Effector memory CD8-positive, alpha-beta T cell (primary cell): Measurements from ENCODE around the gene KCNT1.
A peak's percentile ranks its signal among the peaks of the same experiment; 100 is the strongest.

Experiments
- ATAC-seq: fragments of 150-1000 bp; cut with Tn5 transposase; replicated peaks from 2 replicates; pipeline ENCODE4 v1.10.0; 2021; ENCODE audit warnings: mild to moderate bottlenecking, moderate library complexity
- DNase-seq, 3 experiments: peaks; one replicate each; pipeline ENCODE4 v3.0.0; 2021
- H3K27ac Mint-ChIP-seq, 2 donors: one replicate each; pipeline ENCODE4 v1.8.0; 2022; ENCODE audit warnings: mild to moderate bottlenecking in 2 of 2, mixed read lengths in 2 of 2, moderate library complexity in 2 of 2
- H3K27me3 Mint-ChIP-seq, 2 donors: one replicate each; pipeline ENCODE4 v1.8.0; 2022; ENCODE audit warnings: mixed read lengths in 2 of 2
- H3K36me3 Mint-ChIP-seq: one replicate; pipeline ENCODE4 v1.8.0; 2022; ENCODE audit warnings: mild to moderate bottlenecking, moderate library complexity, mixed read lengths; ENCODE audit not compliant: insufficient read depth
- H3K4me1 Mint-ChIP-seq, 2 donors: one replicate each; pipeline ENCODE4 v1.8.0; 2022; ENCODE audit warnings: low read depth in 2 of 2, mixed read lengths in 2 of 2
- H3K4me3 Mint-ChIP-seq, 2 donors: one replicate each; pipeline ENCODE4 v1.8.0; 2022; ENCODE audit warnings: mild to moderate bottlenecking in 2 of 2, mixed read lengths in 2 of 2, moderate library complexity in 2 of 2
- H3K9me3 Mint-ChIP-seq, 2 donors: one replicate each; pipeline ENCODE4 v1.8.0; 2022; ENCODE audit warnings: mixed read lengths in 2 of 2
- total RNA-seq, 9 experiments: gene quantifications; one replicate each; lab custom pipeline; 2026; lab: John Stamatoyannopoulos, UW

Gene KCNT1
- 0 to 1.4 (median 0.11) reads per million in 9 experiments for total RNA-seq

GRCh38 chr9:135701959-135702721 is at the start of gene KCNT1:
KCNT1 (plus strand) TSS chr9:135702185; CDS start chr9:135702259, 74 bp downstream.
- peak; percentile 45 to 66 (median 45) for DNase-seq
- Mint-ChIP-seq H3K36me3 (no peaks in the 10 kb centered on the region), H3K27ac (no peak within 1 kb of the TSS), H3K4me1 (no peaks in the 10 kb centered on the region), H3K27me3 (peaks cover 6 to 31% of the 10 kb centered on the region in 2 donors), H3K4me3 (no peak within 1 kb of the TSS), H3K9me3 (no peaks in the 10 kb centered on the region)
- ATAC-seq, result peak; percentile 80

- Mint-ChIP-seq H3K27me3 (peaks cover 25 to 51% of the 10 kb centered on the region in 2 donors), H3K36me3 (no peaks in the 10 kb centered on the region), H3K4me3 (no peak overlapping the region), H3K27ac (no peak overlapping the region), H3K4me1 (no peaks in the 10 kb centered on the region), H3K9me3 (peaks cover 1 to 4% of the 10 kb centered on the region in 2 donors)
- DNase-seq (no peak), ATAC-seq (no peak)
These were observed 46.7 kb upstream of the KCNT1 start for GRCh38 chr9:135655317-135655716.

- H3K4me3 Mint-ChIP-seq, result no peak overlapping the region
- peaks cover 21 to 57% of the 10 kb centered on the region in 2 donors for H3K27me3 Mint-ChIP-seq
These were observed 44.6 kb upstream of the KCNT1 start for GRCh38 chr9:135657416-135657815.

GRCh38 chr9:135659252-135659651 is 42.7 kb upstream of the KCNT1 start:
- Mint-ChIP-seq H3K4me3 (no peak overlapping the region), H3K4me1 (no peaks in the 10 kb centered on the region), H3K36me3 (no peaks in the 10 kb centered on the region), H3K27ac (no peak overlapping the region), H3K27me3 (peaks cover 22 to 41% of the 10 kb centered on the region in 2 donors), H3K9me3 (no peaks in the 10 kb centered on the region)
- ATAC-seq, result no peak
- DNase-seq, result no peak

More at GRCh38 chr9:135657416-135657815, 44.6 kb upstream of the KCNT1 start:
- H3K27ac Mint-ChIP-seq, result no peak overlapping the region
- H3K36me3 Mint-ChIP-seq, result no peaks in the 10 kb centered on the region
- H3K9me3 Mint-ChIP-seq, result no peaks in the 10 kb centered on the region
- ATAC-seq (no peak), DNase-seq (no peak)
- no peaks in the 10 kb centered on the region for H3K4me1 Mint-ChIP-seq

- peaks cover 21 to 32% of the 10 kb centered on the region in 2 donors for H3K27me3 Mint-ChIP-seq
- no peaks in the 10 kb centered on the region for H3K36me3 Mint-ChIP-seq
- H3K4me1 Mint-ChIP-seq, result no peaks in the 10 kb centered on the region
- no peak overlapping the region for H3K4me3 Mint-ChIP-seq
- no peak overlapping the region for H3K27ac Mint-ChIP-seq
- H3K9me3 Mint-ChIP-seq, result no peaks in the 10 kb centered on the region
- ATAC-seq (no peak), DNase-seq (no peak)
These were observed 41.6 kb upstream of the KCNT1 start for GRCh38 chr9:135660407-135660806.

- Mint-ChIP-seq H3K27ac (no peak overlapping the region), H3K27me3 (peaks cover 13 to 32% of the 10 kb centered on the region in 2 donors)
These were observed 40.0 kb upstream of the KCNT1 start for GRCh38 chr9:135661816-135662560.

GRCh38 chr9:135662758-135663450 is 39.1 kb upstream of the KCNT1 start, which contains the start of gene LCN9:
LCN9 (plus strand) TSS chr9:135663309; CDS start chr9:135663322, 13 bp downstream.
- ATAC-seq (no peak), DNase-seq (no peak)
- Mint-ChIP-seq H3K4me1 (no peaks in the 10 kb centered on the region), H3K9me3 (no peaks in the 10 kb centered on the region), H3K36me3 (no peaks in the 10 kb centered on the region), H3K27me3 (peaks cover 13 to 25% of the 10 kb centered on the region in 2 donors), H3K4me3 (no peak within 1 kb of the TSS), H3K27ac (no peak within 1 kb of the TSS)

More at GRCh38 chr9:135661816-135662560, 40.0 kb upstream of the KCNT1 start:
- no peaks in the 10 kb centered on the region for H3K4me1 Mint-ChIP-seq
- no peaks in the 10 kb centered on the region for H3K36me3 Mint-ChIP-seq
- ATAC-seq (no peak), DNase-seq (no peak)
- no peaks in the 10 kb centered on the region for H3K9me3 Mint-ChIP-seq
- H3K4me3 Mint-ChIP-seq, result no peak overlapping the region

- DNase-seq, result no peak
These were observed 38.6 kb upstream of the KCNT1 start for GRCh38 chr9:135663451-135663770.

GRCh38 chr9:135663857-135664256 is 38.1 kb upstream of the KCNT1 start:
- Mint-ChIP-seq H3K4me1 (no peaks in the 10 kb centered on the region), H3K36me3 (no peaks in the 10 kb centered on the region), H3K27me3 (peaks cover 13 to 26% of the 10 kb centered on the region in 2 donors), H3K4me3 (no peak overlapping the region), H3K9me3 (no peaks in the 10 kb centered on the region), H3K27ac (no peak overlapping the region)
- DNase-seq (no peak), ATAC-seq (no peak)

More at GRCh38 chr9:135663451-135663770, 38.6 kb upstream of the KCNT1 start:
- H3K27me3 Mint-ChIP-seq, result peaks cover 13 to 22% of the 10 kb centered on the region in 2 donors
- H3K4me1 Mint-ChIP-seq, result no peaks in the 10 kb centered on the region
- H3K27ac Mint-ChIP-seq, result no peak overlapping the region
- no peak overlapping the region for H3K4me3 Mint-ChIP-seq
- no peaks in the 10 kb centered on the region for H3K9me3 Mint-ChIP-seq
- ATAC-seq, result no peak
- no peaks in the 10 kb centered on the region for H3K36me3 Mint-ChIP-seq

- DNase-seq, result no peak
- no peak overlapping the region for H3K27ac Mint-ChIP-seq
- H3K9me3 Mint-ChIP-seq, result no peaks in the 10 kb centered on the region
- no peaks in the 10 kb centered on the region for H3K36me3 Mint-ChIP-seq
- no peaks in the 10 kb centered on the region for H3K4me1 Mint-ChIP-seq
- H3K27me3 Mint-ChIP-seq, result peaks cover 13 to 31% of the 10 kb centered on the region in 2 donors
- no peak overlapping the region for H3K4me3 Mint-ChIP-seq
- no peak for ATAC-seq
These were observed 37.7 kb upstream of the KCNT1 start for GRCh38 chr9:135664266-135664665.

- ATAC-seq (no peak), DNase-seq (no peak)
- Mint-ChIP-seq H3K36me3 (no peaks in the 10 kb centered on the region), H3K9me3 (no peaks in the 10 kb centered on the region), H3K4me3 (no peak overlapping the region), H3K4me1 (no peaks in the 10 kb centered on the region), H3K27me3 (peaks cover 13 to 31% of the 10 kb centered on the region in 2 donors), H3K27ac (no peak overlapping the region)
These were observed 36.9 kb upstream of the KCNT1 start for GRCh38 chr9:135664801-135665794.

- peaks cover 13 to 31% of the 10 kb centered on the region in 2 donors for H3K27me3 Mint-ChIP-seq
- ATAC-seq (no peak), DNase-seq (no peak)
- no peaks in the 10 kb centered on the region for H3K4me1 Mint-ChIP-seq
- no peaks in the 10 kb centered on the region for H3K9me3 Mint-ChIP-seq
- no peak overlapping the region for H3K27ac Mint-ChIP-seq
- H3K36me3 Mint-ChIP-seq, result no peaks in the 10 kb centered on the region
- H3K4me3 Mint-ChIP-seq, result no peak overlapping the region
These were observed 36.2 kb upstream of the KCNT1 start for GRCh38 chr9:135665795-135666189.
